RCC 7860 (cell line): ENCODE results near the gene MYL7.
A peak's percentile ranks its signal among the peaks of the same experiment; 100 is the strongest.
"Not testable (repeated sequence)": the region's sequence is repeated elsewhere in the genome, so short reads cannot be mapped to it uniquely, and the experiment has no call there.

Source experiments
- DNase-seq: peaks from one replicate; pipeline ENCODE4 v3.0.0-alpha.2; 2015; ENCODE audit warnings: low spot score
- FAIRE-seq: peaks from 2 replicates; lab custom pipeline; 2012; peaks lifted over from hg19 to GRCh38; lab: Jason Lieb, UNC

MYL7 gene

DNA sequence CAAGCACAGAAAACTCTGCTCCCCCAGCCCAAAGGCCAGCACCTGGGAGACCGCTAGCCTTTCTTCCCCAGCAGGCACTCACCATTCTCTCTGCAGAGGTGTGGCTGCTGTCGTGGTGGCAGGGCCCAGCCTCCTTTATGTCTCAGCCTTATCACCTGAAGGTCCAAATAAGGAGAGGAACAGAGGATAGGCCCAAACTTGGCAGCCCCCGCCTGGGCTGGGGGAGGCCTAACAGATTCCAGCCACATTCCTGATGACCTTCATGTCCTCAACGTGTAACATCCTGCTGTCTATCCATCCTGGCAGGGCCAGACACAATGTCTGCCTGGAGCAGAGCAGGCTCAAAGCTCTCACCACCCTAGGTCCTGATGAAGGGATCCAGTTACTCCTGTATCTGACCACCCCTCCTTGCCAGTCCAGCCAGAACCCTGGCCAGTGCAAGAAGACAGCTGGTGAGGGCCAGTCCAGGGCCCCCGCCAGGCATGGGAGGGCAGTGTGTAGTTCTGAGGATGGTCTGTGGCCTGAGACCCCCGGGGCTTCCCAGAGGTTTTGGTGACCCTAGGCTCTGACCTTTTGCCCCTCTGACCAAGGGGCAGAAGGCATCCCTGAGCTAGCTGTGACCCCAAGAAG, at the start of gene MYL7:
TSS of gene MYL7 (minus strand) at position 112 of the 630 bp plus-strand sequence. CDS start at position 85, 27 bp downstream.
- FAIRE-seq (no peak), DNase-seq (no peak)

DNA sequence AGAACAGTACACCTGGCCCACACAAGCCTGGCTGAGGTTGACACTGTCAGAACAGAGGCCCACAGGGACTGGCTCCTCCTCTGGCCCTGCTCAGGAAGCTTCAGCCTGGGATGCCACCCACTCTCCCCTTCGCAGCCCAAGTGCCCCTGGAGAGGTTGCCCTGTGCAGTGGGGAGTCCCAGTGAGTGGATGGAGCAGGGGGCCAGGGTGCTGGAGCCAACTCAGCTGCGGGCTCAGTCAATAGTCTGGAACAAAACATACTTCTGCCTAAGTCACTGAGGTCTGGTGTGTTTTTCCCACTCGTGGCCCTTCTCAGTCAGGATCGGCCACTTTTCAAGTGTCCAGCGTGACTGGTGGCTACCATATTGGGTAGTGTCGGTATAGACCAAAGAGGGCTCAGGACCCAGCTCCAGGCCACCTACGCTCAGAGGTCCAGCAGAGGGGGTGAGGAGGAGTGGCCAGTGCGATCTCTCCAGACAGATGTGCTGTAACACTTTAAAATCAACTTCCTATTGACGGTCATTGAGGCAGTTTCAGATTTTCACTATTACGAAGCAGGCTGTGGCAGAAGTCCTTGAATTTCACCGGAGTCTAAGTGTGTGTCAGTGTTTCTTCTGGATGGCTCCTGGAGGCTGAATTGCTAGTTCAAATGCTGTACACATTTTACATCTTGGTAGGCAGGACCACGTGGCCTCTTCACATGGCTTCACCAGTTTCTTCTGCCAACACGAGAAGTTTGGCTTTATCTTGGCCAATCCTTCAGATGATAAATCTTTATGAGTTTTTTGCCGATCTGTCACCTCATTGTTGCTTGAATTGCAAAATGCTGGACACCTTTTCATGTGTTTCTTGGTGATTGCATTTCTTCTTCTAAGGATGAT, 49.1 kb upstream of the MYL7 start:
- DNase-seq = no peak
- FAIRE-seq = no peak

DNA sequence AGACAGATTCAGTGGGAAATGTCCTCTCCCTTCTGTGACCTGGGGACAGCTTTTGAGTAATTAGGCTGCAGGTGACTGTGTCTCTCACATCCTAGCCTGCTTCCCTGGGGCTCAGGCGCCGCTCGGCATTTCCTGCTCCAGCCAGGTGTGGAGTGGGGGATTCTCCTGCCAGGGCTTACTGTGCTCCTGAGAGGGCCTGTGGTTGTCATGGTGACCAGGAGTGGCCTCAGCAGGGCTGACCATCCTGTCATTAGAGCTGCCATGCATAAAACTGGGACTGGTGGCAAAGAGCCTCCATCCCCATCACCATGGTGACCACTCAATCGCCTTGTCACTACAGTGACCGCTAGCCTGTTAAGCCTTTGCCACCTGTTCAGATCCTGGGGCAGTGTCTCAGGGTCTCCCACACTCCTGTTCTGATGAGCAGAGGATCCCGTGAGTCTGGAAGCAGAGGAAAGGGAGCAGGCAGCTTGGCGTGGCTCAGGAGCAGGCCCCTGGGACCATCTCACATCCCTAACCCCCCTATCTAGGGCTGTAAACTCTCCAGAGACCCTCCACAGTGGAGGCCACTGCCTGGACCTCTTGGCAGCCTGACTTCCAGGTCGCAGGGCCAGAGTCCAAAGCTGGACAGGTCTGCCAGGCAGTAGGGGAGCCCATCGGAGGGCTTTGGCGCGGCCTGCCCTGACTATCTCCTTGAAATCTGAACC, 48.3 kb upstream of the MYL7 start, which contains the start of gene GCK:
TSS of gene GCK (minus strand) at position 154 of the 707 bp plus-strand sequence. CDS start 486 bp downstream, outside the sequence.
- DNase-seq (no peak), FAIRE-seq (no peak)

GRCh38 chr7:44188480-44189225, 47.5 kb upstream of the MYL7 start:
- FAIRE-seq (no peak), DNase-seq (no peak)

- DNase-seq = no peak
- FAIRE-seq = no peak
These were observed 46.7 kb upstream of the MYL7 start for GRCh38 chr7:44187636-44188416.

- FAIRE-seq = no peak
- DNase-seq = no peak
These were observed 45.6 kb upstream of the MYL7 start for GRCh38 chr7:44186736-44187135.

GRCh38 chr7:44185729-44186128, 44.6 kb upstream of the MYL7 start:
- no peak for FAIRE-seq
- no peak for DNase-seq

- FAIRE-seq (no peak), DNase-seq (no peak)
These were observed 43.8 kb upstream of the MYL7 start for GRCh38 chr7:44184873-44185446.

GRCh38 chr7:44184206-44184872, 43.2 kb upstream of the MYL7 start:
- DNase-seq = peak; percentile 92
- peak; percentile 97 for FAIRE-seq

- no peak for FAIRE-seq
- no peak for DNase-seq
These were observed 42.3 kb upstream of the MYL7 start for GRCh38 chr7:44183386-44183785.

DNA sequence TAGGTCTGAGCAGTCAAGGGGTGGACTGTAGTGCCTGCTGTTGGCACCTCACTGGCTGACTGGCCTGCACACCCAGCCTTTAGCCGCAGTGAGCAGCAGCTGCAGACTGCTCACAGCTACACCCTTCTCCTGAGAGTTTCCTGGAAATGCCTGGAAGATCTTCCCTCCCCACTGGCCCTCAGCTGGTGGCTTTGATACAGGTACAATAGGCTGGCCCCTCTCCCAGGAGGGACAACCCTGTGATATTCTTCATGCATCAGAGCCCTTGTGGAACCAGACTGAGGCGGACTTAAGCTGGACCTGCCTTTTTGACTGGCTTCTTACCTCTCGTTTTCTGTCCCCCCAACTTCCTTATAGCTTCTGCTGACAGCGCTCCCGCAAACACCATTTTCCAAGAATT, 41.7 kb upstream of the MYL7 start:
- DNase-seq (no peak), FAIRE-seq (no peak)

DNA sequence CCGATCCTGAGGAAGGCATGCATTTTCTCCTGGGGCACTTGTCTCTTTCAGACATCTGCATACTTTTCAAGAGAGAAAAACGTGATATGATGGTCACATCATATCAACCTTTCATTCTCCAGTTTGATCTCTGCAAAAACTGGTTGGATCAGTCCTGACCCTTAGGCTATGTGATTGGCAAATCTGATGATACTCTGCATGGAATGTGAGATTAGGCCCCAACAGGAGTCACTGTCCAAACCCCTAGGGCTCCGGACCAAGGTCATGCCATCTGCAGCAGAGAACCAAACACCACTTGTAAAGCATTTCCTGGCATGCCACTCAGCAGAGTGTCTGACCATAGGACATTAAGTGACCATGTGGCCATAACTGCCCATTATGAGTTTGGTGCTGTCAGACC, 39.5 kb upstream of the MYL7 start:
- DNase-seq = no peak
- no peak for FAIRE-seq

- DNase-seq (peak; percentile 68), FAIRE-seq (peak; percentile 70)
These were observed 36.5 kb upstream of the MYL7 start for GRCh38 chr7:44177570-44178131.

DNA sequence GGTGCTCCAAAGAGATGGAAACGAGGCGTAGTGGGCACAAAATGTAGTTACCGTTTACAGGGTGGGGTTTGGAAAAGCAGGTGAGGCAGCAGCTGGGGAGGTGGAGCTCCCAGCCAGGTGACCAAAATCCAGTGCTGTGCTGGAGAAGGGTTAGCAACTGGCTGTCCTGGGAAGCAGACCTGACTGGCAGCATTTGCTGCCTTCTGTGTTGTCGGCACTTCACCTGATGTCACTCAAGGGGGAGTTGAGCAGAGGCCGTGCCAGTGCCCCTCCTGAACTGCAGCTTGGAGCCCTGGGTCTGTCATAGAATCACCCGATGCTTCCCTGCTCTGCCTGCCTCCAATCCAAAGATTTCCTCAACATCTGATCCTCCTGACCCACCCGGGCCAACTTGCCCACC, 35.4 kb upstream of the MYL7 start:
- DNase-seq (no peak), FAIRE-seq (no peak)

- no peak for DNase-seq
- FAIRE-seq = no peak
These were observed 34.6 kb upstream of the MYL7 start for GRCh38 chr7:44175730-44176129.

- not testable (repeated sequence) for FAIRE-seq, DNase-seq
These were observed 33.5 kb upstream of the MYL7 start for GRCh38 chr7:44174694-44174948.

DNA sequence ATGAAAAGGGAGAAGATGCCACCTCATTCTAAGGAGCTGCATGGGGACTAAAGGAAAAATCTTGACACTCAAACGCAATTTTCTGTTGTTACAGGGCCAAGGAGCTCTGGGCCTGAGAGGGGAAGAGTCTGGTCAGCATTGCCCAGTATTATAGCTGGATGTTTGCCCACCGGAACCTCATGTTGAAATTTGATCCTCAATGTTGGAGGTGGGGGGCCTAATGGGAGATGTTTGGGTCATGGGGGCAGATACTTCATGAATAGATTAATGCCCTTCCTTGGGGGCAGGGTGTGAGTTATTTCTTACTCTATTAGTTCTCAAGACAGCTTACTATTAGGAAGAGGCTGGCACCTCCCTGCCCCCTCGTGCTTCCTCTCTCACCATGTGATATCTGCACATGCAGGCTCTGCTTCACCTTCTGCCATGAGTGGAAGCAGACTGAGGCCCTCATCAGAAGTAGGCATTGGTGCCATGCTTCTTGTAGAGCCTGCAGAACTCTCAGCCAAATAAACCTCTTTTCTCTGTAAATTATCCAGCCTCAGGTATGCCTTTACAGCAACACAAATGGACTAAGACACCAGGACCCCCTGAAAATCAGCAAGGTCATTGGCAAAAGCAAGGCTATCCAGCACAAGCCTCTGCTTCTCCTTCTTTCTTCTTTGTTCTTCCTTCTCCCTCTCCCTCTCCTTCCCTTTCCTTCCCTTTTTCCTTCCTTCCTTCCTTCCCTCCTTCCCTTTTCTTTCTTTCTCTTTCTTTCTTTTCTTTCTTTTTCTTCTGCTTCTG, 33.0 kb upstream of the MYL7 start:
- no peak for FAIRE-seq

DNA sequence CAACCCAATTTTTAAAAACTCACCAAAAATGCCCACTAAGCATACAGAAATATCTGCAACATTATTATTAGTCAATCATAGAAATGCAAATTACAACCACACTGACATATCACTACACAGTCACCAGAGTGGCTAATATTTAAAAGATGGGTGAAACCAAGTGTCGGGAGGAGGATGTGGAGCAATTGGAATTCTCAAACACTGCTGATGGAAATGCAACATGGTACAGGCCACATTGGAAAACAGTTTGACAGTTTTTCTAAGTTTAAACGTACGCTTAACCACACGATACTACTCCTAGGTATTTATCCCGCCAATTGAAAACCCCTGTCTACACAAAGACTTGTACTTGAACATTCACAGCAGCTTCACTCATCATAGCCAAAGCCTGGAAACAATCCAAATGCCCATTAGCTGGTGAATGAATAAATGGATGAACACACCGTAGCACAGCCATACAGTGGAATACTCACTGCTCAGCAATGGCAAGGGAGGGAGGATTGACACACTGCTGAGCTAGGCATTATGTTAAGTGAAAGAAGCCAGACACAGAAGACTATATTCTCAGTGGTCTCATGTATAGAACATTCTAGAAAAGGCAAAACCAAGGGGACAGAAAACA, 31.8 kb upstream of the MYL7 start:
- FAIRE-seq (peak; percentile 92), DNase-seq (peak; percentile 84)

More for the DNA sequence above, 33.0 kb upstream of the MYL7 start:
- no peak for DNase-seq
